Suprapubic skin (tissue), 4 donors: ENCODE data around the gene KHSRP. TPM values are rescaled to one million over a fixed set of nuclear protein-coding genes. Genes with fewer than 3 reads are reported as not detected.
A peak's percentile ranks its signal among the peaks of the same experiment; 100 is the strongest.

Experiments
- DNase-seq, 2 donors: peaks; one replicate each; pipeline ENCODE4 v3.0.0-alpha.2; 2019; ENCODE audit warnings: low spot score in 2 of 2
- H3K27ac ChIP-seq: fragments of 200-600 bp; sonication (generic); one replicate; pipeline ENCODE4 v1.5.1; 2019
- H3K27me3 ChIP-seq: fragments of 200-600 bp; sonication (generic); one replicate; pipeline ENCODE4 v1.5.1; 2019
- H3K36me3 ChIP-seq: fragments of 200-600 bp; sonication (generic); one replicate; pipeline ENCODE4 v1.5.1; 2019
- H3K4me1 ChIP-seq: fragments of 200-600 bp; sonication (generic); one replicate; pipeline ENCODE4 v1.5.1; 2019
- H3K4me3 ChIP-seq: fragments of 200-600 bp; sonication (generic); one replicate; pipeline ENCODE4 v1.5.1; 2019; ENCODE audit warnings: mild to moderate bottlenecking
- H3K9me3 ChIP-seq: fragments of 200-600 bp; sonication (generic); one replicate; pipeline ENCODE4 v1.5.1; 2019
- EP300 ChIP-seq: sonication (generic); formaldehyde crosslinking; IDR thresholded peaks from one replicate; pipeline ENCODE4 v1.6.1; 2017; ENCODE audit warnings: antibody characterized with exemption
- POLR2A ChIP-seq, 2 donors: fragments of 450-650 bp; IDR thresholded peaks; one replicate each; pipeline ENCODE4 v1.6.1; 2017; ENCODE audit warnings: antibody characterized with exemption in 2 of 2, mild to moderate bottlenecking in 2 of 2, moderate library complexity in 2 of 2
- POLR2AphosphoS5 ChIP-seq, 3 donors: sonication (generic); formaldehyde crosslinking; IDR thresholded peaks; one replicate each; pipeline ENCODE4 v1.6.1; 2017; ENCODE audit warnings: antibody characterized with exemption in 3 of 3
- WGBS: methylation state at CpG from one replicate; pipeline ENCODE4 v1.1.5; 2018; 5-methylcytosine and 5-hydroxymethylcytosine counted together
- total RNA-seq, 4 donors: library from RNA; depleted of rRNA; stranded (reverse); fragments of >200 nt; gene quantifications; one replicate each; pipeline ENCODE4 v1.1.0, GENCODE V29; 2016
- TF ChIP-seq, protein P1 (sequence below), 2 donors: fragments of 200-600 bp in 1 of 2; fragments of 450-650 bp in 1 of 2; sonication (generic) in 1 of 2; IDR thresholded peaks; one replicate each; pipeline ENCODE4 v1.5.1; 2016 to 2019; ENCODE audit warnings: antibody characterized with exemption in 2 of 2, mild to moderate bottlenecking in 1 of 2, moderate library complexity in 1 of 2

KHSRP gene
- total RNA-seq, 4 donors from 2014 or later = 127 to 160 (median 139) TPM

DNA sequence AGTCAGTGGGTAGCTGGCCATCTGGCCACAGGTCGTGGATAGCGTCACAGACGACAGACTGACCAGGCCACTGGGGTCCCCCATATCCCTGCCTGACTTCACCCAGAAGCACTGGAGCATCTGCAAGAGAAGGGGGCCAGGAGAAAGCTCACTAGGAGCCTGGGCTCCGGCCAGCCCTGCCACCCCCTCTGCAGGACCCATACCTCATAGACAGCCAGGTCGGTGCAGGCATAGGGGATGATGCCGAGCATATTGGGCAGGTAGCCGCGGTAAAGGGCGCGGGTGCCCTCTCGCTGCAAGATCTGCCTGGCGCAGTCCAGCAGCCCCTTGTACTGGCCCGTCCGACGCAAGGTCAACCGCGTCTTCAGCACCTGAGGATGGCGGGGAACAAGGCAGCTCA is 2.5 kb upstream of the KHSRP start:
- whole genome bisulfite sequencing = 97% methylated on average over 11 of the region's 18 CpGs

DNA sequence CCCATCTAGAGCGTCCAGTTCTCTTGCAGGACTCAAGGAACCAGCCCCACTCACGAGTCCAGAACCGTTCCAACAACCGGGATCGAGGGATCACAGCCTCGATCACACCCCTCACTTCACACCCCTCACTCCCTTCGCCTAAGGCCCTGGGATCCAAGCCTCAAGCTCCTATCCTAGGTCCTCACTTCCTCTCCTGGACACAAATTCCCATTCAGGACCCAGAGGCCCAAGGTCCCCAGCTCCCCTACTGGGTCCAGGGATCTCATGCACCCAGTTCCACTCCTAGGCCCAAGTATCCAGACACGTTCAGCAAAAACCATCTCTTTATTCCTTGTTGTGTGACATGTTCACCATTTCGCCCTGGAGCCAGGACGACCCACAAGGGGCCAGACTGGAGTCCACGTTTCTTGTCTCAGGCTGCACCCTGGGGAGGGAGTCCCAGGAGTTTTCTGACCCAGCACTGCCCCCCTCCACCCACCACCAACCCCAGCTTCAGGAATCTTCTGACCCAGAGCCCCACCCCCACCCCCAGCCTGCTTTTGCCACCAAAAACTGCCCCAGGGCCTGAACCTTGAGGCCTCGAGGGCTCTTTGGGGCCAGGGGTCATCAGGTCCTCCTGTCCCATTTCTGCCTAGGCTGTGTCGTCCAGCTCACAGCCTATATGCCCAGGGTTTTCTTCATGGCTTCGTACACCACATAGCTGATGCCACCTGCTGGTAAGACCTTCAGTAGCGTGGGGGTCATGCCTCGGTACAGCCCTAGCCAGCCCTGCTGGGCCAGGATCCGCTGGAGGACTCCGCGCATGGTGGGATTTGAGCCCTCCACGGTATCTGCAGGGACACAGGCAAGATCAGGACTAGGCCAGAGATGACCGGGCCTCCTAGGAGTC is 1.4 kb upstream of the KHSRP start:
- Histone ChIP-seq H3K36me3 (peaks cover 12% of the 10 kb centered on the region), H3K4me1 (peaks cover 32% of the 10 kb centered on the region), H3K9me3 (no peaks in the 10 kb centered on the region), H3K4me3 (peak overlapping the region; percentile 30), H3K27ac (peak overlapping the region; percentile 61), H3K27me3 (no peaks in the 10 kb centered on the region)
- no peak for DNase-seq
- no peak for TF ChIP-seq EP300
- no peak for TF ChIP-seq POLR2AphosphoS5 (IDR thresholded peaks at IDR 0.05)
- no peak for TF ChIP-seq POLR2A (IDR thresholded peaks at IDR 0.05)
- TF ChIP-seq, protein P1, sequence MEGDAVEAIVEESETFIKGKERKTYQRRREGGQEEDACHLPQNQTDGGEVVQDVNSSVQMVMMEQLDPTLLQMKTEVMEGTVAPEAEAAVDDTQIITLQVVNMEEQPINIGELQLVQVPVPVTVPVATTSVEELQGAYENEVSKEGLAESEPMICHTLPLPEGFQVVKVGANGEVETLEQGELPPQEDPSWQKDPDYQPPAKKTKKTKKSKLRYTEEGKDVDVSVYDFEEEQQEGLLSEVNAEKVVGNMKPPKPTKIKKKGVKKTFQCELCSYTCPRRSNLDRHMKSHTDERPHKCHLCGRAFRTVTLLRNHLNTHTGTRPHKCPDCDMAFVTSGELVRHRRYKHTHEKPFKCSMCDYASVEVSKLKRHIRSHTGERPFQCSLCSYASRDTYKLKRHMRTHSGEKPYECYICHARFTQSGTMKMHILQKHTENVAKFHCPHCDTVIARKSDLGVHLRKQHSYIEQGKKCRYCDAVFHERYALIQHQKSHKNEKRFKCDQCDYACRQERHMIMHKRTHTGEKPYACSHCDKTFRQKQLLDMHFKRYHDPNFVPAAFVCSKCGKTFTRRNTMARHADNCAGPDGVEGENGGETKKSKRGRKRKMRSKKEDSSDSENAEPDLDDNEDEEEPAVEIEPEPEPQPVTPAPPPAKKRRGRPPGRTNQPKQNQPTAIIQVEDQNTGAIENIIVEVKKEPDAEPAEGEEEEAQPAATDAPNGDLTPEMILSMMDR (IDR thresholded peaks at IDR 0.05) = no peak
- 96% methylated on average over 21 of the region's 21 CpGs for WGBS

More for the DNA sequence above, 2.5 kb upstream of the KHSRP start:
- Histone ChIP-seq H3K9me3 (no peaks in the 10 kb centered on the region), H3K27ac (no peak overlapping the region), H3K27me3 (no peaks in the 10 kb centered on the region), H3K36me3 (peaks cover under 1% of the 10 kb centered on the region), H3K4me3 (no peak overlapping the region), H3K4me1 (peaks cover 22% of the 10 kb centered on the region)
- DNase-seq = no peak
- no peak for TF ChIP-seq POLR2A (IDR thresholded peaks at IDR 0.05)
- TF ChIP-seq, protein P1 (IDR thresholded peaks at IDR 0.05) = no peak
- no peak for TF ChIP-seq POLR2AphosphoS5 (IDR thresholded peaks at IDR 0.05)
- no peak for TF ChIP-seq EP300

DNA sequence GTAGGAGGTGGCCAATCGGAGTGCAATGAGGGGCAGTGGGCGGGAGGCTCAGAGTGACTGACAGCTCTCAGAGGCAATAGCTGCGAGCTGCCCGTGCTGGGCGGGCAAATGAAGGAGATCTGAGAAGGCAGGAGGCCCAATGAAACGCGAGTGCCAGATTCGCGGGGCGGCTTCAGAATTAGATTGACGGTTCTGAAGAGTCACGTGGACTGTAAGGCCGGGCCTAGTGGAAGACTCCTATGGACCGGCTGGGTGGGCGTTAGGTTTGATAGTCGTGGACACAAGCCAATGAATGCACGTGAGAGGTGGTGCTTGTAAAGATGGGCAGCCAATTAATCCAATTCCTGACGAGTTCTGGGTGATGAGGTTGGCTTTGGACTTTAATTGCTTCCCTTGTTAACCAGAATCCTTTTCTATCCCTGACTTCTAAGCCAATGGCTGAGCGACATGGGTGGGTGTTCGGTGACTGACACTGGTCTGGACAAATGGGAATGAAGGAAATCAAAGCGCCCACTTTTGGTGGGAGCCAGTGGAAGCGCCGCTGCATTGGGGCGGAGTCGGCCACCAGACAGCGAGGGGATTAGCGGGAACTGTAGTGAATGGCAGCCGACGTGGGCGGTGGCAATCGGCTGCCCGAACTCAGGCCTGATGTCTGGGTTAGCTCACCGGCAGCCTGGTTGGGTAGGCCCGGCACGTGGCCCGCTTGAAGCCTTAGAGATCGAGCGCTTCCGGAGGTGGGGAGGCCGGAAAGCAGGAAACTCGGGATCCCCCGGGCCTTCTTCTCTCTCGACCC is 524 bp upstream of the KHSRP start:
- no peaks in the 10 kb centered on the region for H3K27me3 ChIP-seq
- H3K27ac ChIP-seq = peak overlapping the region; percentile 81
- 1% methylated on average over 31 of the region's 43 CpGs for WGBS
- H3K36me3 ChIP-seq = peaks cover 20% of the 10 kb centered on the region
- TF ChIP-seq EP300 = no peak
- TF ChIP-seq POLR2A (IDR thresholded peaks at IDR 0.05) = no peak
- TF ChIP-seq POLR2AphosphoS5 (IDR thresholded peaks at IDR 0.05) = peak in 2 of 3 donors; percentile 78 to 84
- TF ChIP-seq, protein P1 (IDR thresholded peaks at IDR 0.05) = no peak
- peaks cover 32% of the 10 kb centered on the region for H3K4me1 ChIP-seq
- H3K9me3 ChIP-seq = no peaks in the 10 kb centered on the region
- H3K4me3 ChIP-seq = peak overlapping the region; percentile 91
- DNase-seq = peak; percentile 100

DNA sequence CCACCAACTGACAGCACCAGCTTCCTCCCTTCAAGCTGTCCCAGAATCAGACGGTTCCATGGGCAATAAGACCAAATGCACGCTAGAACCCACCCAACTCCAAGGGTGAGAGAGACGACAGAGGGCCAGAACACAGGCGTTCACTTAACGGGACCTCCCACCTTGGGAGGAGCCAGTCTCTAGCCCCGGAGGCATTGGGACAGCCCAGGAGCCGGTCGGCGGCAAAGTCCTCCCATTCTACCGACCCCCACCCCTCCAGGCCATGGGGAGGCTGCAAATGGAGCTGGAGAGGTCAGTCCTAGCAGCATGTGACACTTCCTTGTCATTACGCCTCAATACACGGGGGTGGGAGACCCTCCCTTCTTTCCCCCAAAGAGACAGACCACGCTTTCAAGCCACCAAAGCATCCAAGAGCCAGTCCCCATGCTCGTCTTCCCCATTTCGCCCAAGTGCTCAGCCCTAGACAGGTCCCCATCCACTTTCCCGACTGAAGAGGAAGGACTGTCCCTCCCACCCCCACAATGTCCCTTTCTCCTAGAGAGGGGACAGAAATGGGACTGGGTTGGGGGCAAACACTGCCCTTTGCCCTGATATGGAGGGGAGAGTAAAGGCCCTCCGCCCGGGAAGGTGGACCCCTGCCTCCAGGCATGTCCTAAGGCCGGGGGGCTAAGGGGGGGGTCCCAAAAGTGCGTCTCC is 964 bp downstream of the KHSRP start:
- 0% methylated on average over 11 of the region's 20 CpGs for WGBS
- no peak for DNase-seq
- Histone ChIP-seq H3K9me3 (no peaks in the 10 kb centered on the region), H3K27ac (peak overlapping the region; percentile 81), H3K4me1 (peaks cover 35% of the 10 kb centered on the region), H3K4me3 (peak overlapping the region; percentile 91), H3K36me3 (peaks cover 35% of the 10 kb centered on the region), H3K27me3 (no peaks in the 10 kb centered on the region)
- TF ChIP-seq EP300 (no peak), POLR2AphosphoS5 (IDR thresholded peaks at IDR 0.05) (no peak), POLR2A (IDR thresholded peaks at IDR 0.05) (no peak)
- TF ChIP-seq, protein P1 (IDR thresholded peaks at IDR 0.05) = no peak
